GM12873 (cell line): ENCODE measurements around the gene EFHC2.

Source experiments
- CTCF ChIP-seq: IDR thresholded peaks from 2 replicates; pipeline ENCODE4 v1.5.1; 2012; ENCODE audit warnings: low read depth, mild to moderate bottlenecking, moderate library complexity, low read length, control low read depth; ENCODE audit not compliant: insufficient read depth; ENCODE audit errors: missing control alignments

EFHC2 gene

GRCh38 chrX:44314808-44315207 is 28.7 kb downstream of the EFHC2 start:
- no peak for TF ChIP-seq CTCF

GRCh38 chrX:44314259-44314734 is 29.2 kb downstream of the EFHC2 start:
- no peak for TF ChIP-seq CTCF

GRCh38 chrX:44312421-44312820 is 31.1 kb downstream of the EFHC2 start:
- no peak for TF ChIP-seq CTCF

GRCh38 chrX:44310227-44310626 is 33.2 kb downstream of the EFHC2 start:
- TF ChIP-seq CTCF = no peak

GRCh38 chrX:44308869-44309268 is 34.6 kb downstream of the EFHC2 start:
- no peak for TF ChIP-seq CTCF

GRCh38 chrX:44306356-44306755 is 37.1 kb downstream of the EFHC2 start:
- TF ChIP-seq CTCF = no peak

- no peak for TF ChIP-seq CTCF
These were observed 37.6 kb downstream of the EFHC2 start for GRCh38 chrX:44305921-44306320.
